A549 (cell line): ENCODE measurements around the gene EIF1AD. TPM values are rescaled to one million over a fixed set of nuclear protein-coding genes. Genes with fewer than 3 reads are reported as not detected.
A peak's percentile ranks its signal among the peaks of the same experiment; 100 is the strongest.

ENCODE experiments used
- ATAC-seq, 2 experiments: fragments of 200-7000 bp in 1 of 2; fragments of >200 bp in 1 of 2; cut with Nextera tagmentation in 1 of 2; cut with Tn5 transposase in 1 of 2; 3 replicates each; pipeline versions ENCODE4 v1.8.0 to v1.9.1; 2018 to 2020; ENCODE audit warnings: mild to moderate bottlenecking in 1 of 2, moderate library complexity in 1 of 2
- CTCF ChIA-PET: fragments of 300-600 bp; sonication (Branson Sonifier 250); formaldehyde crosslinking; extraction: SDS; loops from one replicate; lab custom pipeline; 2021; ENCODE audit warnings: antibody characterized with exemption, inconsistent platforms; lab: Yijun Ruan, JAX
- POLR2A ChIA-PET: fragments of 350-600 bp; formaldehyde crosslinking; extraction: SDS; loops from one replicate; lab custom pipeline; 2021; ENCODE audit warnings: antibody characterized with exemption, inconsistent platforms; lab: Yijun Ruan, JAX
- DNase-seq, 2 experiments: peaks; one replicate each; pipeline versions ENCODE4 v3.0.0 to v3.0.0-alpha.2; 2011 to 2016; ENCODE audit warnings: low read depth in 1 of 2, low spot score in 1 of 2
- FAIRE-seq: peaks from 2 replicates; lab custom pipeline; 2011; peaks lifted over from hg19 to GRCh38; lab: Jason Lieb, UNC
- H3K27ac ChIP-seq, 2 experiments: fragments of >200 bp; sonication (Bioruptor Twin); formaldehyde crosslinking; 3 replicates each; pipeline ENCODE4 v1.5.1; 2016 to 2017
- H3K4me1 ChIP-seq: fragments of >200 bp; sonication (Bioruptor Twin); formaldehyde crosslinking; 3 replicates; pipeline ENCODE4 v1.6.1; 2016
- H3K4me2 ChIP-seq: fragments of >200 bp; sonication (Bioruptor Twin); formaldehyde crosslinking; 3 replicates; pipeline ENCODE4 v1.6.1; 2016
- H3K4me3 ChIP-seq: fragments of >200 bp; sonication (Bioruptor Twin); formaldehyde crosslinking; 3 replicates; pipeline ENCODE4 v1.5.1; 2016
- H3K9me3 ChIP-seq: fragments of >200 bp; sonication (Bioruptor Twin); formaldehyde crosslinking; 3 replicates; pipeline ENCODE4 v1.6.1; 2016
- NFE2L2 ChIP-seq: fragments of 150-350 bp; conservative IDR thresholded peaks from 2 replicates; pipeline ENCODE4 v1.6.1; 2014; ENCODE audit warnings: low read length
- NR3C1 ChIP-seq: fragments of >200 bp; sonication (Bioruptor Twin); formaldehyde crosslinking; IDR thresholded peaks from 3 replicates; pipeline ENCODE4 v1.6.1; 2017
- SMC3 ChIP-seq: fragments of >200 bp; sonication (Bioruptor Twin); formaldehyde crosslinking; IDR thresholded peaks from 3 replicates; pipeline ENCODE4 v1.6.1; 2018; ENCODE audit warnings: inconsistent platforms
- WGBS: methylation state at CpG from one replicate; pipeline ENCODE4 v1.1.6; 2017; ENCODE audit errors: missing lambda C conversion rate; 5-methylcytosine and 5-hydroxymethylcytosine counted together
- polyA plus RNA-seq, 4 experiments: library from polyadenylated mRNA; depleted of rRNA in 3 of 4; stranded (reverse); fragments of >200 nt; fragmentation: RNase III in 1 of 4; extraction: RNeasy Plus Mini Kit Qiagen cat#74134 plus additional on column Dnase treatment in 1 of 4; gene quantifications; 2 replicates in 3 of 4; 3 replicates in 1 of 4; pipeline ENCODE4 v1.2.3, GENCODE V29; 2011 to 2017

EIF1AD gene
- polyA plus RNA-seq, 2 of the 4 experiments (the other 2 are of a cell fraction), result 38.6 to 41.0 TPM

- 81% methylated on average over 3 of the region's 4 CpGs for WGBS
- Histone ChIP-seq H3K4me3 (no peak overlapping the region), H3K4me1 (peaks cover 2% of the 10 kb centered on the region), H3K27ac (no peak overlapping the region), H3K4me2 (no peak overlapping the region)
- FAIRE-seq (no peak), DNase-seq (no peak), ATAC-seq (peak; percentile 26 to 37; a peak in 3 of 6 replicates)
- CTCF ChIA-PET, result interaction anchor here (0.6 to 1.5 kb wide), 7 partner anchors 8 to 254 kb away, joined by 3 to 8 read pairs (median 3); no protein-coding TSS in a partner anchor
- TF ChIP-seq NFE2L2 (no peak), NR3C1 (no peak), SMC3 (no peak)
- TF ChIP-seq, all 56 proteins: peak for 0
- POLR2A ChIA-PET, result no interaction called here
- H3K9me3 ChIP-seq, result no peaks in the 10 kb centered on the region
Measured at GRCh38 chr11:65946655-65947054, 55.3 kb downstream of the EIF1AD start.

Other genes starting within 250 kb of the EIF1AD start
- 5.2 and 5.8 TPM in 2 replicates for gene AP5B1, start 221.2 kb downstream of the EIF1AD start, polyA plus RNA-seq (2011; rRNA removed)
- gene AP5B1, start 221.2 kb downstream of the EIF1AD start, polyA plus RNA-seq (2017; fragmentation: RNase III; extraction: RNeasy Plus Mini Kit Qiagen cat#74134 plus additional on column Dnase treatment), result 9.0 to 10.2 TPM (median 9.2 TPM) in 3 replicates
- gene OVOL1, start 215.1 kb downstream of the EIF1AD start, polyA plus RNA-seq (2011; rRNA removed), result not detected in 2 replicates
- gene OVOL1, start 215.1 kb downstream of the EIF1AD start, polyA plus RNA-seq (2017; fragmentation: RNase III; extraction: RNeasy Plus Mini Kit Qiagen cat#74134 plus additional on column Dnase treatment), result not detected in 3 replicates
- gene SNX32, start 168.2 kb downstream of the EIF1AD start, polyA plus RNA-seq (2011; rRNA removed), result not detected in 2 replicates
- 0.04 to 0.08 TPM (median 0.05 TPM) in 3 replicates for gene SNX32, start 168.2 kb downstream of the EIF1AD start, polyA plus RNA-seq (2017; fragmentation: RNase III; extraction: RNeasy Plus Mini Kit Qiagen cat#74134 plus additional on column Dnase treatment)
- gene CFL1, start 144.0 kb downstream of the EIF1AD start, polyA plus RNA-seq (2011; rRNA removed), result 1,346 and 1,591 TPM in 2 replicates
- 1,780 to 1,825 TPM (median 1,795 TPM) in 3 replicates for gene CFL1, start 144.0 kb downstream of the EIF1AD start, polyA plus RNA-seq (2017; fragmentation: RNase III; extraction: RNeasy Plus Mini Kit Qiagen cat#74134 plus additional on column Dnase treatment)
- 27.8 and 30.5 TPM in 2 replicates for gene MUS81, start 141.7 kb downstream of the EIF1AD start, polyA plus RNA-seq (2011; rRNA removed)
- gene MUS81, start 141.7 kb downstream of the EIF1AD start, polyA plus RNA-seq (2017; fragmentation: RNase III; extraction: RNeasy Plus Mini Kit Qiagen cat#74134 plus additional on column Dnase treatment), result 33.4 to 34.9 TPM (median 34.2 TPM) in 3 replicates
- 0.89 and 1.3 TPM in 2 replicates for gene EFEMP2, start 129.4 kb downstream of the EIF1AD start, polyA plus RNA-seq (2011; rRNA removed)
- 0.98 to 1.5 TPM (median 1.4 TPM) in 3 replicates for gene EFEMP2, start 129.4 kb downstream of the EIF1AD start, polyA plus RNA-seq (2017; fragmentation: RNase III; extraction: RNeasy Plus Mini Kit Qiagen cat#74134 plus additional on column Dnase treatment)
- gene CTSW, start 122.3 kb downstream of the EIF1AD start, polyA plus RNA-seq (2011; rRNA removed), result not detected in 2 replicates
- not detected in 3 replicates for gene CTSW, start 122.3 kb downstream of the EIF1AD start, polyA plus RNA-seq (2017; fragmentation: RNase III; extraction: RNeasy Plus Mini Kit Qiagen cat#74134 plus additional on column Dnase treatment)
- gene FIBP, start 113.7 kb downstream of the EIF1AD start, polyA plus RNA-seq (2011; rRNA removed), result 72.2 and 83.0 TPM in 2 replicates
- gene FIBP, start 113.7 kb downstream of the EIF1AD start, polyA plus RNA-seq (2017; fragmentation: RNase III; extraction: RNeasy Plus Mini Kit Qiagen cat#74134 plus additional on column Dnase treatment), result 60.4 to 66.2 TPM (median 65.3 TPM) in 3 replicates
- gene CCDC85B, start 111.5 kb downstream of the EIF1AD start, polyA plus RNA-seq (2011; rRNA removed), result 5.4 and 7.3 TPM in 2 replicates
- gene CCDC85B, start 111.5 kb downstream of the EIF1AD start, polyA plus RNA-seq (2017; fragmentation: RNase III; extraction: RNeasy Plus Mini Kit Qiagen cat#74134 plus additional on column Dnase treatment), result 24.3 to 35.2 TPM (median 27.5 TPM) in 3 replicates
- 6.7 and 9.6 TPM in 2 replicates for gene FOSL1, start 101.8 kb downstream of the EIF1AD start, polyA plus RNA-seq (2011; rRNA removed)
- gene FOSL1, start 101.8 kb downstream of the EIF1AD start, polyA plus RNA-seq (2017; fragmentation: RNase III; extraction: RNeasy Plus Mini Kit Qiagen cat#74134 plus additional on column Dnase treatment), result 24.1 to 55.8 TPM (median 24.1 TPM) in 3 replicates
- gene C11orf68, start 83.1 kb downstream of the EIF1AD start, polyA plus RNA-seq (2011; rRNA removed), result 10.6 and 17.2 TPM in 2 replicates
- 16.5 to 23.1 TPM (median 17.0 TPM) in 3 replicates for gene C11orf68, start 83.1 kb downstream of the EIF1AD start, polyA plus RNA-seq (2017; fragmentation: RNase III; extraction: RNeasy Plus Mini Kit Qiagen cat#74134 plus additional on column Dnase treatment)
- gene DRAP1, start 82.7 kb downstream of the EIF1AD start, polyA plus RNA-seq (2011; rRNA removed), result 27.8 and 73.7 TPM in 2 replicates
- 143 to 187 TPM (median 143 TPM) in 3 replicates for gene DRAP1, start 82.7 kb downstream of the EIF1AD start, polyA plus RNA-seq (2017; fragmentation: RNase III; extraction: RNeasy Plus Mini Kit Qiagen cat#74134 plus additional on column Dnase treatment)
- not detected in 2 replicates for gene TSGA10IP, start 56.7 kb downstream of the EIF1AD start, polyA plus RNA-seq (2011; rRNA removed)
- gene TSGA10IP, start 56.7 kb downstream of the EIF1AD start, polyA plus RNA-seq (2017; fragmentation: RNase III; extraction: RNeasy Plus Mini Kit Qiagen cat#74134 plus additional on column Dnase treatment), result not detected in 3 replicates
- 15.1 and 22.0 TPM in 2 replicates for gene SART1, start 40.4 kb downstream of the EIF1AD start, polyA plus RNA-seq (2011; rRNA removed)
- gene SART1, start 40.4 kb downstream of the EIF1AD start, polyA plus RNA-seq (2017; fragmentation: RNase III; extraction: RNeasy Plus Mini Kit Qiagen cat#74134 plus additional on column Dnase treatment), result 52.8 to 62.8 TPM (median 53.8 TPM) in 3 replicates
- 385 and 399 TPM in 2 replicates for gene BANF1, start 346 bp upstream of the EIF1AD start, polyA plus RNA-seq (2011; rRNA removed)
- 304 to 315 TPM (median 309 TPM) in 3 replicates for gene BANF1, start 346 bp upstream of the EIF1AD start, polyA plus RNA-seq (2017; fragmentation: RNase III; extraction: RNeasy Plus Mini Kit Qiagen cat#74134 plus additional on column Dnase treatment)
- gene CST6, start 9.9 kb upstream of the EIF1AD start, polyA plus RNA-seq (2011; rRNA removed), result not detected in 2 replicates
- gene CST6, start 9.9 kb upstream of the EIF1AD start, polyA plus RNA-seq (2017; fragmentation: RNase III; extraction: RNeasy Plus Mini Kit Qiagen cat#74134 plus additional on column Dnase treatment), result not detected in 3 replicates
- gene CATSPER1, start 24.3 kb upstream of the EIF1AD start, polyA plus RNA-seq (2011; rRNA removed), result 0.54 and 0.97 TPM in 2 replicates
- gene CATSPER1, start 24.3 kb upstream of the EIF1AD start, polyA plus RNA-seq (2017; fragmentation: RNase III; extraction: RNeasy Plus Mini Kit Qiagen cat#74134 plus additional on column Dnase treatment), result 0.46 to 0.75 TPM (median 0.70 TPM) in 3 replicates
- gene GAL3ST3, start 47.0 kb upstream of the EIF1AD start, polyA plus RNA-seq (2011; rRNA removed), result not detected in 2 replicates
- not detected in 3 replicates for gene GAL3ST3, start 47.0 kb upstream of the EIF1AD start, polyA plus RNA-seq (2017; fragmentation: RNase III; extraction: RNeasy Plus Mini Kit Qiagen cat#74134 plus additional on column Dnase treatment)
- 107 and 108 TPM in 2 replicates for gene SF3B2, start 50.2 kb upstream of the EIF1AD start, polyA plus RNA-seq (2011; rRNA removed)
- 169 to 184 TPM (median 182 TPM) in 3 replicates for gene SF3B2, start 50.2 kb upstream of the EIF1AD start, polyA plus RNA-seq (2017; fragmentation: RNase III; extraction: RNeasy Plus Mini Kit Qiagen cat#74134 plus additional on column Dnase treatment)
- gene PACS1, start 68.1 kb upstream of the EIF1AD start, polyA plus RNA-seq (2011; rRNA removed), result 48.2 and 71.7 TPM in 2 replicates
- gene PACS1, start 68.1 kb upstream of the EIF1AD start, polyA plus RNA-seq (2017; fragmentation: RNase III; extraction: RNeasy Plus Mini Kit Qiagen cat#74134 plus additional on column Dnase treatment), result 49.4 to 64.0 TPM (median 59.1 TPM) in 3 replicates